ENCODE data around the gene PAPSS2. TPM values are rescaled to one million over a fixed set of nuclear protein-coding genes. Genes with fewer than 3 reads are reported as not detected.

The PAPSS2 gene
- total and polyA plus RNA-seq, 2 donors (not counting 3 experiments of a cell fraction or from before 2014, with no cell fraction given): 27.9 to 82.6 TPM

DNA sequence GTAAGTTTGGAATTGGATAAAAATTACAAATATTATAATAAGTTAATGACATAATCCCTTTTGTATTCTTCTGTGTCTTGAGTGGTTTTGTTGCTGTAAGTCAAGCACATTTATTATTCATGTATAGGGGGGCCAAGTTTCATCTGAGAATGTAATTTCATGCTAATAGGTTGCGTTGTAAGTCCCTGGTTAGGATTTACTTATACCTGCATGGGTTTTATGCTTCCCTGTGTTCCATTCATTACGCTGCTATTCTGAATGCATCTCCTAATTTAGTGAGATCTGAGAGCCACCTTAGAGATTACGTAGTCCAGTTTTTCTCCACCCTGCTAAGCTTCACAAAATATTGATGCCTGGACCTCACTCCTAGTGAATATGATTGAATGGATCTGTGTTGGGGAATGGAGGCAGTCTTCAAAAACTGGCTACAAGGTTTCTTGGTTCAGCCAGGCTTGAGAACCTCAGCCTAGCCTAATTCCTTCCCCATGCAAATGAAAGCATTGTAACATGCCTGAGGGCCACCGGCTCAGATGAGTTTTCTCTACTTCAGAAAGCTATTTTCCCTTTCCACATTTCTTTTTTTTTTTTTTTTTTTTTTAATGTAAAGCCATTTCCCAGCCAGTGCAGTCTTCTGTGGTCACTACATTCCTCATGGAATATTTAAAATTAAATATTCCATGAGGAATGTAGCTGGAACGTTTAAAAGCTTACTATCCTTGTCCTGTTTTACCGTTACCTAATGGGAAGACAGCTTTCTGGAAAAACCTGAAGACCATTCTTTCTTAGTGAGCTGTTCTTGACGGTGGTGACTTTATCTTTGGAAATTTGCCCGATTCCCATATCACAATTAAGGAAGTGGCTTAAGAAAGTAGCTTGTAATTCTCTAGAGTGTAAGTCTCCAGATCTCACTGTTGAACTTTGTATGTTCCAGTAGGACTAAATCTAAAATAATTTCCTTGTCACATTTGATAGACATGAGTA, 16.0 kb downstream of the PAPSS2 start:
- Histone ChIP-seq H4K20me1 (replicated peaks; ENCODE audit: control insufficient read depth, extremely low read depth, insufficient read depth, low read length) (no peaks in the 10 kb centered on the region), H3K9me3 (replicated peaks; ENCODE audit: control insufficient read depth, insufficient read depth, low read length) (no peaks in the 10 kb centered on the region), H3K4me3 (replicated peaks in 1 of 3; ENCODE audit: insufficient read depth in 1 of 3, low read depth in 1 of 3, low read length in 3 of 3) (no peak overlapping the region), H3K27ac (ENCODE audit: insufficient read depth, low read depth, low read length) (peak overlapping the region; percentile 44), H3K27me3 (ENCODE audit: control insufficient read depth in 2 of 2, insufficient read depth in 2 of 2, low read length in 2 of 2) (no peaks in the 10 kb centered on the region), H3K36me3 (ENCODE audit: control insufficient read depth in 2 of 2, extremely low read depth in 1 of 2, insufficient read depth in 2 of 2, low read length in 2 of 2) (no peaks in the 10 kb centered on the region), H3K9ac (replicated peaks; ENCODE audit: extremely low read depth, insufficient read depth, low read length) (no peak overlapping the region), H3K4me2 (ENCODE audit: insufficient read depth, low read length) (peak overlapping the region; percentile 9), H2AFZ (ENCODE audit: low read depth, low read length) (no peak overlapping the region), H3K4me1 (ENCODE audit: control insufficient read depth, extremely low read depth, insufficient read depth, low read length) (peaks cover 11% of the 10 kb centered on the region), H3K9me1 (replicated peaks; ENCODE audit: control insufficient read depth, extremely low read depth, insufficient read depth, low read length) (no peaks in the 10 kb centered on the region), H3K79me2 (ENCODE audit: control insufficient read depth, insufficient read depth, low read length) (peaks cover 32% of the 10 kb centered on the region)
- BruUV-seq (replicated peaks): no TSS peak
- intact Hi-C loops (cut with micrococcal nuclease): no loop called here
- ChIA-PET CTCF (interaction anchor here (0.6 to 2.3 kb wide), 15 partner anchors 10 to 945 kb away, joined by 3 to 10 read pairs (median 4); no protein-coding TSS in a partner anchor), POLR2A (interaction anchor here (0.6 kb wide), 1 partner anchor 882 kb away, joined by 6 read pairs; no protein-coding TSS in a partner anchor)
- DNase-seq (ENCODE audit: low read depth, low spot score) (peak; percentile 79), FAIRE-seq (peak; percentile 87)
- dilution Hi-C loops (cut with MboI; ENCODE audit: extremely low pct_ligation_motif_present, low sequenced_read_pairs): no loop called here
- TF ChIP-seq, protein P1, sequence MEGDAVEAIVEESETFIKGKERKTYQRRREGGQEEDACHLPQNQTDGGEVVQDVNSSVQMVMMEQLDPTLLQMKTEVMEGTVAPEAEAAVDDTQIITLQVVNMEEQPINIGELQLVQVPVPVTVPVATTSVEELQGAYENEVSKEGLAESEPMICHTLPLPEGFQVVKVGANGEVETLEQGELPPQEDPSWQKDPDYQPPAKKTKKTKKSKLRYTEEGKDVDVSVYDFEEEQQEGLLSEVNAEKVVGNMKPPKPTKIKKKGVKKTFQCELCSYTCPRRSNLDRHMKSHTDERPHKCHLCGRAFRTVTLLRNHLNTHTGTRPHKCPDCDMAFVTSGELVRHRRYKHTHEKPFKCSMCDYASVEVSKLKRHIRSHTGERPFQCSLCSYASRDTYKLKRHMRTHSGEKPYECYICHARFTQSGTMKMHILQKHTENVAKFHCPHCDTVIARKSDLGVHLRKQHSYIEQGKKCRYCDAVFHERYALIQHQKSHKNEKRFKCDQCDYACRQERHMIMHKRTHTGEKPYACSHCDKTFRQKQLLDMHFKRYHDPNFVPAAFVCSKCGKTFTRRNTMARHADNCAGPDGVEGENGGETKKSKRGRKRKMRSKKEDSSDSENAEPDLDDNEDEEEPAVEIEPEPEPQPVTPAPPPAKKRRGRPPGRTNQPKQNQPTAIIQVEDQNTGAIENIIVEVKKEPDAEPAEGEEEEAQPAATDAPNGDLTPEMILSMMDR (IDR thresholded peaks at IDR 0.05; ENCODE audit: extremely low read depth in 1 of 2, insufficient read depth in 1 of 2, low read depth in 1 of 2, low read length in 2 of 2): no peak
- TF ChIP-seq POLR2AphosphoS5 (IDR thresholded peaks at IDR 0.05; ENCODE audit: insufficient read depth, low read depth, low read length) (no peak), EZH2 (IDR thresholded peaks at IDR 0.05; ENCODE audit: borderline replicate concordance, low read depth, low read length, severe bottlenecking) (no peak), FOS (IDR thresholded peaks at IDR 0.05; ENCODE audit: borderline replicate concordance, insufficient read depth, low read length) (no peak), JUN (IDR thresholded peaks at IDR 0.05; ENCODE audit: borderline replicate concordance, insufficient read depth, insufficient read length, low read depth) (no peak), MYC (IDR thresholded peaks at IDR 0.05; ENCODE audit: low read depth, low read length) (no peak), POLR2A (IDR thresholded peaks at IDR 0.05; ENCODE audit: low read depth, low read length) (no peak), GATA2 (IDR thresholded peaks at IDR 0.05; ENCODE audit: insufficient read depth, insufficient read length, low read depth, low read length) (no peak)
- TF ChIP-seq, protein P2, sequence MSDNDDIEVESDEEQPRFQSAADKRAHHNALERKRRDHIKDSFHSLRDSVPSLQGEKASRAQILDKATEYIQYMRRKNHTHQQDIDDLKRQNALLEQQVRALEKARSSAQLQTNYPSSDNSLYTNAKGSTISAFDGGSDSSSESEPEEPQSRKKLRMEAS (IDR thresholded peaks at IDR 0.05; ENCODE audit: insufficient read depth, insufficient read length): no peak

Measured in endothelial cell of umbilical vein (primary cell).